MCF 10A (cell line): Measurements from ENCODE around the gene PAQR3. TPM values are rescaled to one million over a fixed set of nuclear protein-coding genes. Genes with fewer than 3 reads are reported as not detected.

ENCODE experiments used
- BruUV-seq: library from RNA; stranded (reverse); fragments of 400-500 nt; replicated peaks from 2 replicates; lab custom pipeline; 2021; lab: Mats Ljungman, UMichigan
- CTCF ChIA-PET: fragments of 300-600 bp; sonication (Branson Sonifier 250); formaldehyde crosslinking; extraction: SDS; loops from one replicate; lab custom pipeline; 2021; ENCODE audit warnings: antibody characterized with exemption, inconsistent platforms; lab: Yijun Ruan, JAX
- POLR2A ChIA-PET: fragments of 300-600, 350-650 bp; sonication (Branson Sonifier 250); formaldehyde crosslinking; extraction: SDS; loops from one replicate; lab custom pipeline; 2020; ENCODE audit warnings: antibody characterized with exemption, inconsistent platforms; lab: Yijun Ruan, JAX
- DNase-seq: peaks from one replicate; pipeline ENCODE4 v3.0.0-alpha.2; 2018; ENCODE audit not compliant: unreplicated experiment
- H3K27ac Mint-ChIP-seq: one replicate; pipeline ENCODE4 v1.8.0; 2022; ENCODE audit warnings: mild to moderate bottlenecking, low read depth, mixed read lengths; ENCODE audit not compliant: unreplicated experiment
- H3K27me3 Mint-ChIP-seq: one replicate; pipeline ENCODE4 v1.8.0; 2022; ENCODE audit warnings: mixed read lengths; ENCODE audit not compliant: insufficient read depth, unreplicated experiment
- H3K36me3 Mint-ChIP-seq: one replicate; pipeline ENCODE4 v1.8.0; 2022; ENCODE audit warnings: mild to moderate bottlenecking, moderate library complexity, mixed read lengths; ENCODE audit not compliant: insufficient read depth, unreplicated experiment
- H3K4me1 Mint-ChIP-seq: one replicate; pipeline ENCODE4 v1.8.0; 2022; ENCODE audit warnings: mixed read lengths; ENCODE audit not compliant: insufficient read depth, unreplicated experiment
- H3K4me3 Mint-ChIP-seq: one replicate; pipeline ENCODE4 v1.8.0; 2022; ENCODE audit warnings: mild to moderate bottlenecking, moderate library complexity, mixed read lengths; ENCODE audit not compliant: unreplicated experiment
- H3K9me3 Mint-ChIP-seq: one replicate; pipeline ENCODE4 v1.8.0; 2022; ENCODE audit warnings: mixed read lengths; ENCODE audit not compliant: unreplicated experiment
- intact Hi-C: fragments of 100-400 bp; cut with micrococcal nuclease; formaldehyde crosslinking; loops from 2 replicates; pipeline ENCODE4 v1.14.1; 2022
- total RNA-seq: library from RNA; stranded (reverse); gene quantifications from 2 replicates; pipeline ENCODE4 v1.2.3, GENCODE V29; 2022
- TF ChIP-seq, protein P1 (sequence below): fragments of 200-600 bp; IDR thresholded peaks from one replicate; pipeline ENCODE4 v1.8.0; 2022; ENCODE audit warnings: antibody characterized with exemption, mild to moderate bottlenecking; ENCODE audit not compliant: unreplicated experiment

The PAQR3 gene
- total RNA-seq, 1 experiment from 2014 or later: 11.2 TPM

DNA sequence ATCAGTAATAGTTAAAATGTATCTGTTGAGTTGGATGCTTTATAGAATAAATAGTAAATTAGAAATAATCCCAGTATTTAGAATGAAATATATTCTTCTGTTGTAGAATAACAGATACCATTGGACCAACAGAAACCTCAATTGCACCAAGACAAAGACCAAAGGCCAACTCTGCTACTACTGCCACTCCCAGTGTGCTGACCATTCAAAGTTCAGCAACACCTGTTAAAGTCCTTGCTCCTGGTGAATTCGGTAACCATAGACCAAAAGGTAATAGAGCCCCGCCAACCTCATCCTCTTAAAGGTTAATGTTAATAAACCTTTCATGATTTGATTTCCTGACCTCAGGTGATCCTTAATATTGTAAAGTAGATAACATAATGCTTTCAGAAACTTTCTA, 73.8 kb downstream of the PAQR3 start:
- no peaks in the 10 kb centered on the region for H3K9me3 Mint-ChIP-seq
- POLR2A ChIA-PET: no interaction called here
- no TSS peak for BruUV-seq
- no peak for DNase-seq
- intact Hi-C loops: loop anchor here (2.0 to 10.0 kb wide), 2 partner anchors 349 to 911 kb away; no protein-coding TSS in a partner anchor
- peaks cover 43% of the 10 kb centered on the region for H3K36me3 Mint-ChIP-seq
- H3K27ac Mint-ChIP-seq: no peak overlapping the region
- CTCF ChIA-PET: interaction anchor here (0.6 to 5.7 kb wide), 5 partner anchors 15 to 379 kb away, joined by 3 to 81 read pairs (median 5); no protein-coding TSS in a partner anchor
- no peak overlapping the region for H3K4me3 Mint-ChIP-seq
- no peaks in the 10 kb centered on the region for H3K27me3 Mint-ChIP-seq
- H3K4me1 Mint-ChIP-seq: peaks cover 6% of the 10 kb centered on the region
- TF ChIP-seq, protein P1, sequence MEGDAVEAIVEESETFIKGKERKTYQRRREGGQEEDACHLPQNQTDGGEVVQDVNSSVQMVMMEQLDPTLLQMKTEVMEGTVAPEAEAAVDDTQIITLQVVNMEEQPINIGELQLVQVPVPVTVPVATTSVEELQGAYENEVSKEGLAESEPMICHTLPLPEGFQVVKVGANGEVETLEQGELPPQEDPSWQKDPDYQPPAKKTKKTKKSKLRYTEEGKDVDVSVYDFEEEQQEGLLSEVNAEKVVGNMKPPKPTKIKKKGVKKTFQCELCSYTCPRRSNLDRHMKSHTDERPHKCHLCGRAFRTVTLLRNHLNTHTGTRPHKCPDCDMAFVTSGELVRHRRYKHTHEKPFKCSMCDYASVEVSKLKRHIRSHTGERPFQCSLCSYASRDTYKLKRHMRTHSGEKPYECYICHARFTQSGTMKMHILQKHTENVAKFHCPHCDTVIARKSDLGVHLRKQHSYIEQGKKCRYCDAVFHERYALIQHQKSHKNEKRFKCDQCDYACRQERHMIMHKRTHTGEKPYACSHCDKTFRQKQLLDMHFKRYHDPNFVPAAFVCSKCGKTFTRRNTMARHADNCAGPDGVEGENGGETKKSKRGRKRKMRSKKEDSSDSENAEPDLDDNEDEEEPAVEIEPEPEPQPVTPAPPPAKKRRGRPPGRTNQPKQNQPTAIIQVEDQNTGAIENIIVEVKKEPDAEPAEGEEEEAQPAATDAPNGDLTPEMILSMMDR: no peak

DNA sequence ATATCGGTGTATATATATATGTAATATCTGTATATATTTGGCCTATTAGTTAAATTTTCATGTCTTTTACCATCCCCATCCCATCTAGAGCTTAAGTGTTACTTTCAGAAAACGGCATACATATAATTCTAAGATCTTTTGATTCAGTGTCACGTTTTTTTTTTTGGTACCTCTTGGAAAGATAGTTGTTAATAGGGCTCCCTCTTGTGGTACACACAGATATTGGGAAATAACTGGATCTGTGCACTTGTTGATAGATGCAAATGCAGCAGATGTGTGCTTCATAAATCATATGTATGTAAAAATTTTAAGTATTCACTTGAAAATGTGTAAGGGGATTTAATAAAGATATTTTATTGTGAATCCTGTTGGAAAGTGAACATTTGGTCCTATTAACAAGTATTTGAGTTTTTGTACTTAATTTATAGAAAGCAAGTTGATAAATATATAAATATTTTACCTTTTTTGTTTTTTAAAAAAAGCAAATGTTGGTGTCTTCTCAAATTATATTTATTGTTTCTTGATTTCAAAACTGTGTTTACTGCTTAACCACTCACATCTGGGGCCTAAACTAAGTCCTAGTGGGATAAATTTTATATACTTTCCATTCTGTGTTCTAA, 74.7 kb downstream of the PAQR3 start:
- Mint-ChIP-seq H3K27me3 (no peaks in the 10 kb centered on the region), H3K36me3 (peaks cover 51% of the 10 kb centered on the region), H3K9me3 (no peaks in the 10 kb centered on the region), H3K4me3 (no peak overlapping the region), H3K27ac (no peak overlapping the region), H3K4me1 (peaks cover 6% of the 10 kb centered on the region)
- intact Hi-C loops: loop anchor here (1.0 to 10.0 kb wide), 5 partner anchors 89 to 910 kb away; no protein-coding TSS in a partner anchor
- ChIA-PET CTCF (interaction anchor here (0.6 to 5.7 kb wide), 32 partner anchors 9 to 1990 kb away, joined by 3 to 81 read pairs (median 4); no protein-coding TSS in a partner anchor), POLR2A (interaction anchor here (0.6 to 2.2 kb wide), 3 partner anchors 46 to 322 kb away, joined by 3 to 16 read pairs (median 3); no protein-coding TSS in a partner anchor)
- BruUV-seq: no TSS peak
- peak; percentile 78 for DNase-seq
- TF ChIP-seq, protein P1: peak; percentile 61

DNA sequence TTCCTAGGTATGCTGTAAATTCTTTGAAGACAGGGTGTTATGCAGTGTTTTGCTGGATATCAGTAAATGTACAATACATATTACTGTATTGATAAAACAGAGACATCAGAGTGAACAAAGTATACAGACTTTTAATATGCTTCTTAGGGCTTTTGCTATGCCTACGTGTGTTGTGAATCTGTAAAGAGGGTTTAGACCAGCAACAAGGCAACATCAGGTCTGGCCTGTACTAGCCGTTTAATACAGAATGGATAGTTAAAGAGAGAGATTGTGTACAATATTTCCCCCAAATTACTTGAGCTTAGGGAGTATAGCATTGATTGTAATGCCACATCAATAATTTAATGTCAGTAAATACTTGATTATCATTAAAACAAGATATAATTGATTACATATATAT, 75.2 kb downstream of the PAQR3 start:
- CTCF ChIA-PET: interaction anchor here (0.6 to 5.7 kb wide), 33 partner anchors 9 to 1989 kb away, joined by 3 to 81 read pairs (median 4); no protein-coding TSS in a partner anchor
- Mint-ChIP-seq H3K9me3 (no peaks in the 10 kb centered on the region), H3K27ac (no peak overlapping the region), H3K27me3 (no peaks in the 10 kb centered on the region), H3K36me3 (peaks cover 49% of the 10 kb centered on the region), H3K4me3 (no peak overlapping the region), H3K4me1 (peaks cover 6% of the 10 kb centered on the region)
- DNase-seq: no peak
- intact Hi-C loops: loop anchor here (1.0 to 10.0 kb wide), 5 partner anchors 89 to 909 kb away; no protein-coding TSS in a partner anchor
- POLR2A ChIA-PET: interaction anchor here (0.6 to 2.2 kb wide), 5 partner anchors 9 to 322 kb away, joined by 3 to 16 read pairs (median 4); no protein-coding TSS in a partner anchor
- BruUV-seq: no TSS peak
- TF ChIP-seq, protein P1: no peak

DNA sequence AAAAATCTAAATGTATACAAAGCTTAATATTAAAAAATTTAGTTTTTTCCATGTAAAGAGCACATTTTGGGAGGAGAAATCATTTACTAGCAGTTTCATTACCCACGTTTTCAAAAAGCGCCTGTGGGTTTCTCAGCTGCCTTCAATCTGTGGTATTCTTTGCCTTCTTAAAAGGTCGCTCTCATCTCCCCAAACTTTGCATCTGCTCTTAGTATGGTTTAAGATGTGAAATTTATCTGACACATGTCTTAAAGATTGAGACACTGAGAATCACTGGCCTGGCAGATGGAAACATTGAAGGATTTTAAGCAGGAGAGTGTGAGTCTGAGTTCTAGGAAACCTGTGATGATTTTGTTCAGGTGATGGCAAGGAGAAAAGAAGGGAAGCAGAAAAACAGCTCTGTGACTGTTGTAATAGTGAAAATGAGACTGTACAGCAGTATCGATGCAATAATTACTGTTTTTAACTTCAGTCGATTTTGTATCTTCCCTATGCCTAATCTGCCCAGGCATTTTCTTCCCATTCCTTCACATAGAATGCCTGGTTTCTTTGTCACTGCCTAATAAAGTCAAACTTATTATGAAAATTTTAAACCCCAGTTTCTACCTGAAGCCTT, 75.9 kb downstream of the PAQR3 start:
- CTCF ChIA-PET: interaction anchor here (0.6 to 5.7 kb wide), 15 partner anchors 10 to 897 kb away, joined by 3 to 81 read pairs (median 3); no protein-coding TSS in a partner anchor

More for the DNA sequence above, 75.9 kb downstream of the PAQR3 start:
- no peak for DNase-seq
- TF ChIP-seq, protein P1: no peak
- no peak overlapping the region for H3K4me3 Mint-ChIP-seq
- intact Hi-C loops: loop anchor here (10.0 kb wide), 1 partner anchor 909 kb away; no protein-coding TSS in a partner anchor
- H3K27ac Mint-ChIP-seq: no peak overlapping the region
- no peaks in the 10 kb centered on the region for H3K9me3 Mint-ChIP-seq
- no TSS peak for BruUV-seq
- POLR2A ChIA-PET: interaction anchor here (0.6 to 2.2 kb wide), 6 partner anchors 9 to 321 kb away, joined by 3 to 16 read pairs (median 4); no protein-coding TSS in a partner anchor
- no peaks in the 10 kb centered on the region for H3K27me3 Mint-ChIP-seq
- H3K36me3 Mint-ChIP-seq: peaks cover 43% of the 10 kb centered on the region
- H3K4me1 Mint-ChIP-seq: peaks cover 6% of the 10 kb centered on the region
